A549 (cell line): ENCODE data around the gene CD22. TPM values are rescaled to one million over a fixed set of nuclear protein-coding genes. Genes with fewer than 3 reads are reported as not detected.

ENCODE experiments used
- ATAC-seq, 2 experiments: fragments of 200-7000 bp in 1 of 2; fragments of >200 bp in 1 of 2; cut with Nextera tagmentation in 1 of 2; cut with Tn5 transposase in 1 of 2; 3 replicates each; pipeline versions ENCODE4 v1.8.0 to v1.9.1; 2018 to 2020; ENCODE audit warnings: mild to moderate bottlenecking in 1 of 2, moderate library complexity in 1 of 2
- CTCF ChIA-PET: fragments of 300-600 bp; sonication (Branson Sonifier 250); formaldehyde crosslinking; extraction: SDS; loops from one replicate; lab custom pipeline; 2021; ENCODE audit warnings: antibody characterized with exemption, inconsistent platforms; lab: Yijun Ruan, JAX
- POLR2A ChIA-PET: fragments of 350-600 bp; formaldehyde crosslinking; extraction: SDS; loops from one replicate; lab custom pipeline; 2021; ENCODE audit warnings: antibody characterized with exemption, inconsistent platforms; lab: Yijun Ruan, JAX
- DNase-seq, 2 experiments: peaks; one replicate each; pipeline versions ENCODE4 v3.0.0 to v3.0.0-alpha.2; 2011 to 2016; ENCODE audit warnings: low read depth in 1 of 2, low spot score in 1 of 2
- FAIRE-seq: peaks from 2 replicates; lab custom pipeline; 2011; peaks lifted over from hg19 to GRCh38; lab: Jason Lieb, UNC
- H3K27ac ChIP-seq, 2 experiments: fragments of >200 bp; sonication (Bioruptor Twin); formaldehyde crosslinking; 3 replicates each; pipeline ENCODE4 v1.5.1; 2016 to 2017
- H3K4me1 ChIP-seq: fragments of >200 bp; sonication (Bioruptor Twin); formaldehyde crosslinking; 3 replicates; pipeline ENCODE4 v1.6.1; 2016
- H3K4me2 ChIP-seq: fragments of >200 bp; sonication (Bioruptor Twin); formaldehyde crosslinking; 3 replicates; pipeline ENCODE4 v1.6.1; 2016
- H3K4me3 ChIP-seq: fragments of >200 bp; sonication (Bioruptor Twin); formaldehyde crosslinking; 3 replicates; pipeline ENCODE4 v1.5.1; 2016
- H3K9me3 ChIP-seq: fragments of >200 bp; sonication (Bioruptor Twin); formaldehyde crosslinking; 3 replicates; pipeline ENCODE4 v1.6.1; 2016
- BHLHE40 ChIP-seq: IDR thresholded peaks from 2 replicates; pipeline ENCODE4 v1.6.1; 2012; ENCODE audit warnings: low read depth, low read length, inconsistent platforms
- CBX2 ChIP-seq: fragments of 200-600 bp; sonication (generic); IDR thresholded peaks from 2 replicates; pipeline ENCODE4 v1.6.1; 2016; ENCODE audit warnings: low read depth, mild to moderate bottlenecking, borderline replicate concordance
- CBX8 ChIP-seq: fragments of 200-600 bp; sonication (generic); IDR thresholded peaks from 2 replicates; pipeline ENCODE4 v1.6.1; 2016
- CEBPB ChIP-seq, 2 experiments: fragments of >200 bp in 1 of 2; sonication (Bioruptor Twin) in 1 of 2; formaldehyde crosslinking in 1 of 2; IDR thresholded peaks; 2 replicates each; pipeline ENCODE4 v1.6.1; 2012 to 2016
- CTCF ChIP-seq: fragments of >200 bp; sonication (Bioruptor Twin); formaldehyde crosslinking; IDR thresholded peaks from 3 replicates; pipeline ENCODE4 v1.5.1; 2016
- E2F6 ChIP-seq: IDR thresholded peaks from 2 replicates; pipeline ENCODE4 v1.6.1; 2012; ENCODE audit warnings: low read depth, borderline replicate concordance
- GATA3 ChIP-seq: IDR thresholded peaks from 2 replicates; pipeline ENCODE4 v1.6.1; 2012; ENCODE audit warnings: borderline replicate concordance
- HES2 ChIP-seq: fragments of >200 bp; sonication (Bioruptor Twin); formaldehyde crosslinking; IDR thresholded peaks from 2 replicates; pipeline ENCODE4 v1.6.1; 2016
- HMGXB4 ChIP-seq: fragments of 250-450 bp; sonication (Bioruptor Pico); IDR thresholded peaks from 2 replicates; pipeline ENCODE4 v1.5.0; 2021; ENCODE audit warnings: mild to moderate bottlenecking, moderate library complexity, borderline replicate concordance
- HOXB5 ChIP-seq: fragments of 250-450 bp; sonication (Bioruptor Pico); IDR thresholded peaks from 2 replicates; pipeline ENCODE4 v1.5.0; 2020; ENCODE audit warnings: mild to moderate bottlenecking, moderate library complexity
- JUN ChIP-seq, 2 experiments: fragments of >200 bp; sonication (Bioruptor Twin); formaldehyde crosslinking; IDR thresholded peaks; 2 replicates in 1 of 2; 3 replicates in 1 of 2; pipeline ENCODE4 v1.6.1; 2016 to 2017
- KDM1A ChIP-seq: fragments of 200-600 bp; sonication (generic); IDR thresholded peaks from 2 replicates; pipeline ENCODE4 v1.6.1; 2016; ENCODE audit warnings: low read depth, mild to moderate bottlenecking
- KDM5A ChIP-seq: fragments of 200-600 bp; sonication (generic); IDR thresholded peaks from 2 replicates; pipeline ENCODE4 v1.6.1; 2016; ENCODE audit warnings: antibody characterized with exemption, mild to moderate bottlenecking
- MAFK ChIP-seq: fragments of 450-650 bp; IDR thresholded peaks from 2 replicates; pipeline ENCODE4 v1.6.1; 2014; ENCODE audit not compliant: partially characterized antibody
- MAX ChIP-seq: IDR thresholded peaks from 2 replicates; pipeline ENCODE4 v1.6.1; 2012
- MAZ ChIP-seq: fragments of 150-350 bp; IDR thresholded peaks from 2 replicates; pipeline ENCODE4 v1.6.1; 2014; ENCODE audit warnings: antibody characterized with exemption, low read depth, low read length, borderline replicate concordance
- MYC ChIP-seq: IDR thresholded peaks from 2 replicates; pipeline ENCODE4 v1.6.1; 2012; ENCODE audit warnings: mild to moderate bottlenecking, inconsistent platforms, low read length, improper control_type of control experiment, borderline replicate concordance
- NR3C1 ChIP-seq: fragments of >200 bp; sonication (Bioruptor Twin); formaldehyde crosslinking; IDR thresholded peaks from 3 replicates; pipeline ENCODE4 v1.6.1; 2017
- POLR2A ChIP-seq: IDR thresholded peaks from 2 replicates; pipeline ENCODE4 v1.6.1; 2012; ENCODE audit warnings: mild to moderate bottlenecking, low read length
- RAD21 ChIP-seq, 2 experiments: fragments of >200 bp in 1 of 2; sonication (Bioruptor Twin) in 1 of 2; formaldehyde crosslinking in 1 of 2; IDR thresholded peaks in 1 of 2; conservative IDR thresholded peaks in 1 of 2; 2 replicates in 1 of 2; 3 replicates in 1 of 2; pipeline ENCODE4 v1.6.1; 2012 to 2018; ENCODE audit warnings: inconsistent platforms in 1 of 2
- RCOR1 ChIP-seq: fragments of 150-350 bp; IDR thresholded peaks from 2 replicates; pipeline ENCODE4 v1.6.1; 2014; ENCODE audit warnings: antibody characterized with exemption, low read length, low read depth
- REST ChIP-seq: fragments of 200-600 bp; sonication (generic); IDR thresholded peaks from 2 replicates; pipeline ENCODE4 v1.6.1; 2016; ENCODE audit warnings: antibody characterized with exemption, mild to moderate bottlenecking, moderate library complexity
- RNF2 ChIP-seq: fragments of 200-600 bp; sonication (generic); IDR thresholded peaks from 2 replicates; pipeline ENCODE4 v1.6.1; 2016; ENCODE audit warnings: low read depth, mild to moderate bottlenecking, antibody characterized with exemption, moderate library complexity, borderline replicate concordance
- SREBF2 ChIP-seq: fragments of 450-650 bp; IDR thresholded peaks from 2 replicates; pipeline ENCODE4 v1.6.1; 2014; ENCODE audit warnings: mild to moderate bottlenecking, moderate library complexity
- TFCP2L1 ChIP-seq: fragments of 250-450 bp; sonication (Bioruptor Pico); IDR thresholded peaks from 2 replicates; pipeline ENCODE4 v1.5.0; 2021; ENCODE audit warnings: mild to moderate bottlenecking
- TP53 ChIP-seq: fragments of 250-450 bp; sonication (Bioruptor Pico); IDR thresholded peaks from 2 replicates; pipeline ENCODE4 v1.5.0; 2021; ENCODE audit warnings: mild to moderate bottlenecking, moderate library complexity
- ZC3H11A ChIP-seq: fragments of 450-650 bp; IDR thresholded peaks from 2 replicates; pipeline ENCODE4 v1.6.1; 2014; ENCODE audit warnings: antibody characterized with exemption, mild to moderate bottlenecking
- ZNF302 ChIP-seq: fragments of 250-450 bp; sonication (Bioruptor Pico); IDR thresholded peaks from 2 replicates; pipeline ENCODE4 v1.9.0; 2021; ENCODE audit warnings: inconsistent platforms, mild to moderate bottlenecking, moderate library complexity
- ZSCAN20 ChIP-seq: fragments of 250-450 bp; sonication (Bioruptor Pico); IDR thresholded peaks from 2 replicates; pipeline ENCODE4 v1.8.0; 2022; ENCODE audit warnings: mild to moderate bottlenecking, moderate library complexity
- WGBS: methylation state at CpG from one replicate; pipeline ENCODE4 v1.1.6; 2017; ENCODE audit errors: missing lambda C conversion rate; 5-methylcytosine and 5-hydroxymethylcytosine counted together
- polyA plus RNA-seq, 4 experiments: library from polyadenylated mRNA; depleted of rRNA in 3 of 4; stranded (reverse); fragments of >200 nt; fragmentation: RNase III in 1 of 4; extraction: RNeasy Plus Mini Kit Qiagen cat#74134 plus additional on column Dnase treatment in 1 of 4; gene quantifications; 2 replicates in 3 of 4; 3 replicates in 1 of 4; pipeline ENCODE4 v1.2.3, GENCODE V29; 2011 to 2017

Gene CD22
- polyA plus RNA-seq, 2 of the 4 experiments (the other 2 are of a cell fraction) = 0.05 to 0.14 TPM

GRCh38 chr19:35342430-35342829 lies 13.4 kb downstream of the CD22 start:
- FAIRE-seq (no peak), ATAC-seq (peak; percentile 52 to 53; a peak in 4 of 6 replicates), DNase-seq (no peak)
- CTCF ChIA-PET = interaction anchor here (0.7 to 6.8 kb wide), 6 partner anchors 10 to 153 kb away, joined by 3 to 81 read pairs (median 4); no protein-coding TSS in a partner anchor
- POLR2A ChIA-PET = no interaction called here
- no peak overlapping the region for H3K4me3 ChIP-seq
- no peaks in the 10 kb centered on the region for H3K9me3 ChIP-seq
- no peaks in the 10 kb centered on the region for H3K4me1 ChIP-seq
- no peak overlapping the region for H3K27ac ChIP-seq
- TF ChIP-seq JUN (IDR thresholded peaks at IDR 0.05) = no peak
- TF ChIP-seq RCOR1 = no peak
- TF ChIP-seq CBX8 = no peak
- no peak for TF ChIP-seq RAD21 (conservative IDR thresholded peaks at IDR 0.05 in 1 of 2, IDR thresholded peaks at IDR 0.05 in 1 of 2)
- no peak for TF ChIP-seq KDM5A
- TF ChIP-seq GATA3 = no peak
- no peak for TF ChIP-seq MAFK
- no peak for TF ChIP-seq HOXB5 (CRISPR knock-in tag)
- TF ChIP-seq POLR2A = no peak
- TF ChIP-seq CEBPB (IDR thresholded peaks at IDR 0.05) = no peak
- no peak for TF ChIP-seq MAX
- TF ChIP-seq CTCF = no peak
- TF ChIP-seq TP53 (CRISPR knock-in tag) = no peak
- TF ChIP-seq CBX2 = no peak
- TF ChIP-seq TFCP2L1 = no peak
- TF ChIP-seq KDM1A = no peak
- TF ChIP-seq ZNF302 = no peak
- no peak for TF ChIP-seq RNF2
- WGBS = 39% methylated on average over 5 of the region's 5 CpGs
- no peak overlapping the region for H3K4me2 ChIP-seq

GRCh38 chr19:35344511-35345031 lies 15.6 kb downstream of the CD22 start:
- ChIA-PET CTCF (interaction anchor here (2.2 to 15.0 kb wide), 3 partner anchors 8 to 151 kb away, joined by 17 to 368 read pairs (median 26); no protein-coding TSS in a partner anchor), POLR2A (no interaction called here)
- ATAC-seq (no peak), DNase-seq (no peak), FAIRE-seq (no peak)
- Histone ChIP-seq H3K4me3 (no peak overlapping the region), H3K4me2 (no peak overlapping the region), H3K9me3 (no peaks in the 10 kb centered on the region), H3K27ac (no peak overlapping the region), H3K4me1 (no peaks in the 10 kb centered on the region)
- 24% methylated on average over 17 of the region's 17 CpGs for WGBS
- no peak for TF ChIP-seq HES2
- TF ChIP-seq ZC3H11A = no peak
- TF ChIP-seq SREBF2 = no peak
- TF ChIP-seq HMGXB4 (CRISPR knock-in tag) = no peak
- TF ChIP-seq BHLHE40 = no peak
- no peak for TF ChIP-seq NR3C1
- TF ChIP-seq E2F6 = no peak
- no peak for TF ChIP-seq MAX
- no peak for TF ChIP-seq MAZ
- no peak for TF ChIP-seq MYC
- TF ChIP-seq REST = no peak
- TF ChIP-seq CEBPB (IDR thresholded peaks at IDR 0.05) = no peak
- TF ChIP-seq ZSCAN20 = no peak
